G401 (cell line): ENCODE results near the gene DHX40. TPM values are rescaled to one million over a fixed set of nuclear protein-coding genes. Genes with fewer than 3 reads are reported as not detected.
"Not testable (repeated sequence)": the region's sequence is repeated elsewhere in the genome, so short reads cannot be mapped to it uniquely, and the experiment has no call there.

Source experiments
- DNase-seq: peaks from one replicate; pipeline ENCODE4 v3.0.0-alpha.2; 2015; ENCODE audit warnings: low spot score
- in situ Hi-C: cut with HindIII; loops from 2 replicates; pipeline ENCODE4 v1.10.0; 2016; ENCODE audit warnings: low sequenced_read_pairs, mixed read lengths
- total RNA-seq: library from RNA; depleted of rRNA; stranded (reverse); fragments of >200 nt; shearing (Covaris generic); gene quantifications from 2 replicates; pipeline ENCODE4 v1.2.3, GENCODE V29; 2014

The DHX40 gene
- total RNA-seq, 1 experiment from 2014 or later: 90.4 TPM

GRCh38 chr17:59550703-59551102 is 14.7 kb upstream of the DHX40 start:
- DNase-seq: no peak
- in situ Hi-C loops: no loop called here

- in situ Hi-C loops: no loop called here
- no peak for DNase-seq
These were observed 7.4 kb upstream of the DHX40 start for GRCh38 chr17:59558039-59558438.

GRCh38 chr17:59558953-59559352 is 6.5 kb upstream of the DHX40 start:
- no peak for DNase-seq
- in situ Hi-C loops: no loop called here

GRCh38 chr17:59561042-59561441 is 4.4 kb upstream of the DHX40 start:
- in situ Hi-C loops: no loop called here
- DNase-seq: no peak

GRCh38 chr17:59565959-59566324 is 532 bp downstream of the DHX40 start:
- in situ Hi-C loops: no loop called here

GRCh38 chr17:59569151-59569550 is 3.7 kb downstream of the DHX40 start:
- DNase-seq, in situ Hi-C loops: not testable (repeated sequence)

More at GRCh38 chr17:59565959-59566324, 532 bp downstream of the DHX40 start:
- peak; percentile 90 for DNase-seq

GRCh38 chr17:59572301-59572924 is 7.0 kb downstream of the DHX40 start:
- in situ Hi-C loops: no loop called here
- DNase-seq: no peak

- DNase-seq, in situ Hi-C loops: not testable (repeated sequence)
These were observed 18.8 kb downstream of the DHX40 start for GRCh38 chr17:59584168-59584567.

- in situ Hi-C loops: no loop called here
- no peak for DNase-seq
These were observed 34.8 kb downstream of the DHX40 start for GRCh38 chr17:59600169-59600568.

GRCh38 chr17:59601130-59601529 is 35.7 kb downstream of the DHX40 start:
- in situ Hi-C loops: no loop called here
- DNase-seq: no peak

- no peak for DNase-seq
- in situ Hi-C loops: no loop called here
These were observed 41.7 kb downstream of the DHX40 start for GRCh38 chr17:59607061-59607460.

- DNase-seq: no peak
- in situ Hi-C loops: no loop called here
These were observed 42.5 kb downstream of the DHX40 start for GRCh38 chr17:59607817-59608403.

GRCh38 chr17:59611503-59611902 is 46.1 kb downstream of the DHX40 start:
- no peak for DNase-seq
- in situ Hi-C loops: no loop called here

GRCh38 chr17:59616253-59616920 is 51.0 kb downstream of the DHX40 start:
- DNase-seq: no peak
- in situ Hi-C loops: no loop called here

GRCh38 chr17:59617156-59617732 is 51.8 kb downstream of the DHX40 start:
- in situ Hi-C loops: no loop called here
- DNase-seq: peak; percentile 14

- no peak for DNase-seq
- in situ Hi-C loops: no loop called here
These were observed 53.6 kb downstream of the DHX40 start for GRCh38 chr17:59619035-59619297.

- in situ Hi-C loops: no loop called here
These were observed 54.1 kb downstream of the DHX40 start, which contains the start of gene CLTC for GRCh38 chr17:59619298-59620063. TSS of gene CLTC (plus strand) at chr17:59619895. CDS start at chr17:59620132, 237 bp downstream.

GRCh38 chr17:59620064-59620359 is 54.6 kb downstream of the DHX40 start:
- in situ Hi-C loops: no loop called here
- no peak for DNase-seq

More at GRCh38 chr17:59619298-59620063, 54.1 kb downstream of the DHX40 start, which contains the start of gene CLTC:
- peak; percentile 96 for DNase-seq

- DNase-seq: peak; percentile 54
- in situ Hi-C loops: no loop called here
These were observed 55.3 kb downstream of the DHX40 start for GRCh38 chr17:59620518-59621259.
